Measurements from ENCODE around the gene NEK6. TPM values are rescaled to one million over a fixed set of nuclear protein-coding genes. Genes with fewer than 3 reads are reported as not detected.

Gene NEK6
- total RNA-seq, 1 donor from 2014 or later, result 43.9 TPM

DNA sequence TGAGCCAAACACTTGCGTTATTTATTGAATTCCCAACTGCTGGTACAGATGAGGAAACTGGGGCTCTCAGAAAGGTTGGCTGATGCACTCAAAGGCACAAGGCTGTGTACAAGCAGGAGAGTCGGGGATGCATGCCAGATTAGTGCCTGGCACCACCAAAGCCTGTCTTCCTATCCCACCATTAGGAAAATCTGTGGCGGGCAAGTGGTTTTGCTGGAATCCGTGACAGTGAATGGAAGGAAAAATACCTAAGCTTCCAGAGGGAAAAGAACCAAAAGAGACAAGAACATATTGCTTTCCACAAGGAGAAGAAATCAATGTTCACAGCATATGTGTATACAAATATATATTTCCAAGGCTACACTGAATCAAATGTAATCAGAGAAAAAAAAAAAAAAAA is 106.4 kb downstream of the NEK6 start:
- Mint-ChIP-seq H3K27me3 (ENCODE audit: unreplicated experiment) (peaks cover 3% of the 10 kb centered on the region), H3K4me1 (ENCODE audit: unreplicated experiment) (peaks cover 2% of the 10 kb centered on the region), H3K4me3 (ENCODE audit: unreplicated experiment) (no peak overlapping the region), H3K9me3 (ENCODE audit: unreplicated experiment) (no peaks in the 10 kb centered on the region), H3K36me3 (ENCODE audit: low read depth, unreplicated experiment) (peaks cover 10% of the 10 kb centered on the region), H3K27ac (ENCODE audit: unreplicated experiment) (no peak overlapping the region)
- DNase-seq (ENCODE audit: low spot score), result no peak
- TF ChIP-seq, protein P1, sequence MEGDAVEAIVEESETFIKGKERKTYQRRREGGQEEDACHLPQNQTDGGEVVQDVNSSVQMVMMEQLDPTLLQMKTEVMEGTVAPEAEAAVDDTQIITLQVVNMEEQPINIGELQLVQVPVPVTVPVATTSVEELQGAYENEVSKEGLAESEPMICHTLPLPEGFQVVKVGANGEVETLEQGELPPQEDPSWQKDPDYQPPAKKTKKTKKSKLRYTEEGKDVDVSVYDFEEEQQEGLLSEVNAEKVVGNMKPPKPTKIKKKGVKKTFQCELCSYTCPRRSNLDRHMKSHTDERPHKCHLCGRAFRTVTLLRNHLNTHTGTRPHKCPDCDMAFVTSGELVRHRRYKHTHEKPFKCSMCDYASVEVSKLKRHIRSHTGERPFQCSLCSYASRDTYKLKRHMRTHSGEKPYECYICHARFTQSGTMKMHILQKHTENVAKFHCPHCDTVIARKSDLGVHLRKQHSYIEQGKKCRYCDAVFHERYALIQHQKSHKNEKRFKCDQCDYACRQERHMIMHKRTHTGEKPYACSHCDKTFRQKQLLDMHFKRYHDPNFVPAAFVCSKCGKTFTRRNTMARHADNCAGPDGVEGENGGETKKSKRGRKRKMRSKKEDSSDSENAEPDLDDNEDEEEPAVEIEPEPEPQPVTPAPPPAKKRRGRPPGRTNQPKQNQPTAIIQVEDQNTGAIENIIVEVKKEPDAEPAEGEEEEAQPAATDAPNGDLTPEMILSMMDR (IDR thresholded peaks at IDR 0.05; ENCODE audit: unreplicated experiment), result no peak

DNA sequence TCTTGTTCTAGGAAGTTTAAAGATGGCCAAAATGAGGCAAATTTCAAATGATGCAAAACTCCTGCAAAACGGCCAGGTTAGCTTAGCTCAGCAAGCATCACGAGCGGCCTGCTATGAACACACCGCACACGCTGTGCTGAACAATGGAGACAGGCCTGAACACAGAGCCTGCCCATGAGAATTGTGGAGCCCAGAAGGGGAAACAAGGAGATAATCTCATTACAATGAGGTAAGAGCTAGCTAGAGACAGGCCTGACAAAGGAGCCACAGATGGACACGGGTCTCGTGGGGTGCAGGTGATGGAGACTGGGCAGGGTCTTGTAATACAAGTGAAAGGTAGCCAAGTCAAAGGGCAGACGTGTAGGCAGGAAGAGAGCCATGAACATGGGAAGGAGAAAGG is 107.3 kb downstream of the NEK6 start:
- peaks cover 7% of the 10 kb centered on the region for H3K36me3 Mint-ChIP-seq (ENCODE audit: low read depth, unreplicated experiment)
- no peak overlapping the region for H3K27ac Mint-ChIP-seq (ENCODE audit: unreplicated experiment)
- H3K4me1 Mint-ChIP-seq (ENCODE audit: unreplicated experiment), result peaks cover 10% of the 10 kb centered on the region
- H3K27me3 Mint-ChIP-seq (ENCODE audit: unreplicated experiment), result peaks cover 3% of the 10 kb centered on the region
- TF ChIP-seq, protein P1 (IDR thresholded peaks at IDR 0.05; ENCODE audit: unreplicated experiment), result no peak
- no peak overlapping the region for H3K4me3 Mint-ChIP-seq (ENCODE audit: unreplicated experiment)
- no peak for DNase-seq (ENCODE audit: low spot score)
- no peaks in the 10 kb centered on the region for H3K9me3 Mint-ChIP-seq (ENCODE audit: unreplicated experiment)

DNA sequence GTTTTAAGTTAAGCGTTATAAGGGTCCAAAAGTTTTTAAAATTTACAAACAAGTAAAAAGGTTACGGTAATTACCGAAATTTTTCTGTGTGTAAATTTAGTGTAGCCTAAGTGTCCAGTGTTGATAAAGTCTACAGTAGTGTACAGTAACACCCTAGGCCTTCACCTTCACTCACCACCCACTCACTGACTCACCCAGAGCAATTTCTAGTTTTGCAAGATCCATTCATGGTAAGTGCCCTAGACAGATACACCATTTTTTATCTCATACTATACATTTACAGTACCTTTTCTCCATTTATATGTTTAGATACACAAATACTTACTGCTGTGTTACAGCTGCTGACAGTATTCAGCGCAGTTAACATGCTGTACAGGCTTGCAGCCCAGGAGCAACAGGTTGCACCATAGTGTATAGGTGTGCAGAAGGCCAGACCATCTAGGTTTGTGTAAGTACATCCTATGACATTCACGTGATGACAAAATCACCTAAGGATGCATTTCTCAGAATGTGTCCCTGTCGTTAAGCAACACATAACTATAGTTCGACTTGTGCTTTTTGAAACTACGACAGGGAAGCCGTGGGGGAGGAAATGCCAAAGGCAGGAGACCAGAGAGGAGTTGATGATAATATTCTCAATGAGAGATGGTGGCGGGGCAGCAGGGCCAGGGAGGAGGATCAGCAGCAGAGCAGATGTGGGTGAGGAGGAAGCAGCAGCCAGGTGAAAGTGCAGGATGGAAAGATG is 108.9 kb downstream of the NEK6 start:
- H3K27me3 Mint-ChIP-seq (ENCODE audit: unreplicated experiment), result peaks cover 1% of the 10 kb centered on the region
- H3K27ac Mint-ChIP-seq (ENCODE audit: unreplicated experiment), result peak overlapping the region; percentile 32
- peaks cover 7% of the 10 kb centered on the region for H3K36me3 Mint-ChIP-seq (ENCODE audit: low read depth, unreplicated experiment)
- DNase-seq (ENCODE audit: low spot score), result no peak
- no peak overlapping the region for H3K4me3 Mint-ChIP-seq (ENCODE audit: unreplicated experiment)
- TF ChIP-seq, protein P1 (IDR thresholded peaks at IDR 0.05; ENCODE audit: unreplicated experiment), result no peak
- H3K4me1 Mint-ChIP-seq (ENCODE audit: unreplicated experiment), result peaks cover 17% of the 10 kb centered on the region
- H3K9me3 Mint-ChIP-seq (ENCODE audit: unreplicated experiment), result no peaks in the 10 kb centered on the region

DNA sequence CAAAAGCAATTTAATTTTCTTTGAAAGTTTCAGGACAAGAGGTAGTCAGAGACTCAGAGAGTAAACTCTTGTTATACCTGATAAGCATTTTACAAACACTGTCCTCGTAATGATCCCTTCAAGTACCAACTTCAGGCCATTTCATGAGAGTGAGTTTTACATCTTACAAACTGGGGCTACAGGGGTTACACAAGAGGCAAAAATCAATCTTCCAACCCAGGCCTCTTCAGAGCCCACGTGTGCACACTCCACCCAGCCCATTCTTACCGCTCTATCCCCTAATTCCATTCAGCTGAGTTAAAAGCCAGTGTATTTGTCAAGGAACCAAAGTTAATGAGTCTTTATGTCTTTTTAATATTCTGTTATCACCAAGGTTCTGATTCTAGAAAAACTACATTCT is 110.9 kb downstream of the NEK6 start:
- TF ChIP-seq, protein P1 (IDR thresholded peaks at IDR 0.05; ENCODE audit: unreplicated experiment), result no peak
- Mint-ChIP-seq H3K4me3 (ENCODE audit: unreplicated experiment) (no peak overlapping the region), H3K9me3 (ENCODE audit: unreplicated experiment) (no peaks in the 10 kb centered on the region), H3K36me3 (ENCODE audit: low read depth, unreplicated experiment) (peaks cover 7% of the 10 kb centered on the region), H3K27ac (ENCODE audit: unreplicated experiment) (no peak overlapping the region), H3K4me1 (ENCODE audit: unreplicated experiment) (peaks cover 31% of the 10 kb centered on the region), H3K27me3 (ENCODE audit: unreplicated experiment) (peaks cover 1% of the 10 kb centered on the region)
- no peak for DNase-seq (ENCODE audit: low spot score)

DNA sequence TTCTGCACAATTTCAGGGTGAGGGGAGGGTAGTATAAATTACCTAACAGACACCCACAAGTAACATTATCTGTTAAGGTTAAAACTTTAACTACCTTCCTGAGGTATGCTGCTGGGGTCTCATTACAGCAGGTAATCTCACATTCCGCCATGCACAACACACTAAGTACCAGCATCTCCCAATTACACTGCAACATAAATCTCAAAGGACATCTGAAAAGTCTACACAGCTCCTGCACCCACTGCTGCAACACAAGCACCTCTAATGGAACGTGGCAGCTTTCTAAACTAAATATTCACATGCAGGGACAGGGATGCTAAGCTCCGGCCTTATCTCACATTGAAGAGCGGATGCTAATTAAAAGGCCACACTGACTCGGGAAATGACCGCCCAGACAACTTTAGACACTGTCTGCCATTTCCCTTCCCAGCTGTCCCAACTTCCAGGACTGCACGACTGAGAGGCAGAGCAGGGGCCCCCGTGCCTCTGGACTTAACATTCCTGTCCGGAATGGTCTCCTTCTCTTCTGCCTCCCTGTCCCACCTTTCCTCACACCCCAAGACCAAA is 111.6 kb downstream of the NEK6 start:
- H3K4me1 Mint-ChIP-seq (ENCODE audit: unreplicated experiment), result peaks cover 28% of the 10 kb centered on the region
- peaks cover 1% of the 10 kb centered on the region for H3K27me3 Mint-ChIP-seq (ENCODE audit: unreplicated experiment)
- H3K4me3 Mint-ChIP-seq (ENCODE audit: unreplicated experiment), result no peak overlapping the region
- DNase-seq (ENCODE audit: low spot score), result no peak
- H3K9me3 Mint-ChIP-seq (ENCODE audit: unreplicated experiment), result no peaks in the 10 kb centered on the region
- TF ChIP-seq, protein P1 (IDR thresholded peaks at IDR 0.05; ENCODE audit: unreplicated experiment), result no peak
- H3K27ac Mint-ChIP-seq (ENCODE audit: unreplicated experiment), result no peak overlapping the region
- peaks cover 11% of the 10 kb centered on the region for H3K36me3 Mint-ChIP-seq (ENCODE audit: low read depth, unreplicated experiment)
